Lower leg skin (tissue), 3 donors: ENCODE results near the gene EML5.

Experiments
- CTCF ChIP-seq, 3 donors: fragments of 450-650 bp; IDR thresholded peaks; one replicate each; pipeline ENCODE4 v1.5.1; 2016; ENCODE audit warnings: antibody characterized with exemption in 3 of 3, mild to moderate bottlenecking in 3 of 3, moderate library complexity in 2 of 3
- POLR2A ChIP-seq, 2 donors: fragments of 450-650 bp; IDR thresholded peaks; one replicate each; pipeline ENCODE4 v1.6.1; 2016 to 2017; ENCODE audit warnings: antibody characterized with exemption in 2 of 2, mild to moderate bottlenecking in 1 of 2, moderate library complexity in 1 of 2

- TF ChIP-seq CTCF (IDR thresholded peaks at IDR 0.05), result no peak
- TF ChIP-seq POLR2A (IDR thresholded peaks at IDR 0.05), result no peak
Measured at GRCh38 chr14:88775532-88775931, 17.2 kb downstream of the EML5 start.
